ENCODE data around the gene RPGRIP1L. TPM values are rescaled to one million over a fixed set of nuclear protein-coding genes. Genes with fewer than 3 reads are reported as not detected.

The RPGRIP1L gene
- total and polyA plus RNA-seq, 2 donors (not counting 1 experiment from before 2014, with no cell fraction given): 7.4 to 13.0 TPM

DNA sequence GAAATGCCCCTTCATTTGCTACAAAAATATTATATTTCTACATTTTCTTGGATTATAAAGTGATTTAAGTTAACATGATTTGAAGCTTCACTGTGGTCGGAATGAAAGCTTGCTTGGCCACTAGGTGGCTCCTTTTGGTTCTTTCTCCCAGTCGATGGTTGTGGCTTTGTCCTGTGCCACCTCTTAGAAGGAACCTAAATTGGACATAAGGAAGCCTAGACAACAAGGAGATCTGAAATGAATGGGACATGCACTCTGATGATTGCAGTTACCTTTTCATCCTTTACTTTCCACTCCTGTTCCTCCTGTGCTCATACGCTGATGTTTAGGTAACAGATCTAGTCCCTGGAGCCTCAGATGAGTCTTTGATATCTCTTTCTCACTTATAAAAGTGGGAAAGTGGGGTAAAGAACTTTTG lies 39.5 kb upstream of the RPGRIP1L start:
- Histone ChIP-seq H3K4me3 (replicated peaks in 1 of 4; ENCODE audit: control extremely low read depth in 1 of 4, insufficient read depth in 1 of 4, low read depth in 3 of 4, low read length in 4 of 4) (no peak overlapping the region), H3K9me3 (ENCODE audit: control insufficient read depth, insufficient read depth, low read depth, low read length) (no peaks in the 10 kb centered on the region), H4K20me1 (ENCODE audit: control insufficient read depth, extremely low read depth, insufficient read depth, low read length) (no peaks in the 10 kb centered on the region), H3K4me1 (ENCODE audit: control insufficient read depth, extremely low read depth, insufficient read depth, low read length) (peaks cover 2% of the 10 kb centered on the region), H3K4me2 (ENCODE audit: extremely low read depth, insufficient read depth, low read length) (no peak overlapping the region), H3K9ac (ENCODE audit: insufficient read depth, low read length) (no peak overlapping the region), H3K36me3 (ENCODE audit: control insufficient read depth, insufficient read depth, low read length) (no peaks in the 10 kb centered on the region), H3K27me3 (ENCODE audit: control insufficient read depth, insufficient read depth, low read length) (no peaks in the 10 kb centered on the region), H3K79me2 (ENCODE audit: control insufficient read depth, insufficient read depth, low read length) (peaks cover 6% of the 10 kb centered on the region), H2AFZ (ENCODE audit: low read length) (no peak overlapping the region), H3K27ac (ENCODE audit: insufficient read depth, low read length) (no peak overlapping the region)
- DNase-seq (ENCODE audit: low read depth in 2 of 2): peak in 1 of 2 donors; percentile 37
- TF ChIP-seq, protein P1, sequence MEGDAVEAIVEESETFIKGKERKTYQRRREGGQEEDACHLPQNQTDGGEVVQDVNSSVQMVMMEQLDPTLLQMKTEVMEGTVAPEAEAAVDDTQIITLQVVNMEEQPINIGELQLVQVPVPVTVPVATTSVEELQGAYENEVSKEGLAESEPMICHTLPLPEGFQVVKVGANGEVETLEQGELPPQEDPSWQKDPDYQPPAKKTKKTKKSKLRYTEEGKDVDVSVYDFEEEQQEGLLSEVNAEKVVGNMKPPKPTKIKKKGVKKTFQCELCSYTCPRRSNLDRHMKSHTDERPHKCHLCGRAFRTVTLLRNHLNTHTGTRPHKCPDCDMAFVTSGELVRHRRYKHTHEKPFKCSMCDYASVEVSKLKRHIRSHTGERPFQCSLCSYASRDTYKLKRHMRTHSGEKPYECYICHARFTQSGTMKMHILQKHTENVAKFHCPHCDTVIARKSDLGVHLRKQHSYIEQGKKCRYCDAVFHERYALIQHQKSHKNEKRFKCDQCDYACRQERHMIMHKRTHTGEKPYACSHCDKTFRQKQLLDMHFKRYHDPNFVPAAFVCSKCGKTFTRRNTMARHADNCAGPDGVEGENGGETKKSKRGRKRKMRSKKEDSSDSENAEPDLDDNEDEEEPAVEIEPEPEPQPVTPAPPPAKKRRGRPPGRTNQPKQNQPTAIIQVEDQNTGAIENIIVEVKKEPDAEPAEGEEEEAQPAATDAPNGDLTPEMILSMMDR (conservative IDR thresholded peaks at IDR 0.05 in 1 of 2, IDR thresholded peaks at IDR 0.05 in 1 of 2; ENCODE audit: low read depth in 1 of 2, low read length in 2 of 2): peak; percentile 48 to 74
- no peak for TF ChIP-seq EZH2 (IDR thresholded peaks at IDR 0.05; ENCODE audit: low read length, missing control alignments)

DNA sequence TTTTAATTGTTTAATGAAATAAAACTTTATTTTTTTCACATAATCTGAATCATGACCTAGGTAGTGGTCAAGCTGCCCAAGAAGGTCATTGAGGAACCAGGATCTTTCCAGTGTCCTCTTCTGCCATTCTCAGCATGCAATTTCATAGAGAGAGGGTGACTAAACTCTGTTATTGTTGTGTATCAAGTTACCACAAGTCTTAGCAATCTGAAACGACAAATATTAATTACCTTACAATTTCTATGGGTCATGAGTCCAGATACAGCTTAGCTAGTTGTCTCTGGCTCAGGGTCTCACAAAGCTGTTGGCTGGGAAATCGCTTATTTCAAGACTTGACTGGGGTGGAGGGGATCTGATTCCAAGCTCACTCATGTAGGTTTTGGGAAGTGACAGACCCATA lies 37.9 kb upstream of the RPGRIP1L start:
- H3K4me1 ChIP-seq (ENCODE audit: control insufficient read depth, extremely low read depth, insufficient read depth, low read length): peaks cover 2% of the 10 kb centered on the region
- H3K9ac ChIP-seq (ENCODE audit: insufficient read depth, low read length): no peak overlapping the region
- H3K27ac ChIP-seq (ENCODE audit: insufficient read depth, low read length): no peak overlapping the region
- no peaks in the 10 kb centered on the region for H3K27me3 ChIP-seq (ENCODE audit: control insufficient read depth, insufficient read depth, low read length)
- peaks cover 4% of the 10 kb centered on the region for H3K79me2 ChIP-seq (ENCODE audit: control insufficient read depth, insufficient read depth, low read length)
- peak in 1 of 2 donors; percentile 17 for DNase-seq (ENCODE audit: low read depth in 2 of 2)
- H3K36me3 ChIP-seq (ENCODE audit: control insufficient read depth, insufficient read depth, low read length): no peaks in the 10 kb centered on the region
- H3K9me3 ChIP-seq (ENCODE audit: control insufficient read depth, insufficient read depth, low read depth, low read length): no peaks in the 10 kb centered on the region
- H3K4me2 ChIP-seq (ENCODE audit: extremely low read depth, insufficient read depth, low read length): no peak overlapping the region
- H4K20me1 ChIP-seq (ENCODE audit: control insufficient read depth, extremely low read depth, insufficient read depth, low read length): no peaks in the 10 kb centered on the region
- H3K4me3 ChIP-seq (replicated peaks in 1 of 4; ENCODE audit: control extremely low read depth in 1 of 4, insufficient read depth in 1 of 4, low read depth in 3 of 4, low read length in 4 of 4): no peak overlapping the region
- TF ChIP-seq, protein P1 (conservative IDR thresholded peaks at IDR 0.05 in 1 of 2, IDR thresholded peaks at IDR 0.05 in 1 of 2; ENCODE audit: low read depth in 1 of 2, low read length in 2 of 2): no peak
- no peak for TF ChIP-seq EZH2 (IDR thresholded peaks at IDR 0.05; ENCODE audit: low read length, missing control alignments)
- no peak overlapping the region for H2AFZ ChIP-seq (ENCODE audit: low read length)

DNA sequence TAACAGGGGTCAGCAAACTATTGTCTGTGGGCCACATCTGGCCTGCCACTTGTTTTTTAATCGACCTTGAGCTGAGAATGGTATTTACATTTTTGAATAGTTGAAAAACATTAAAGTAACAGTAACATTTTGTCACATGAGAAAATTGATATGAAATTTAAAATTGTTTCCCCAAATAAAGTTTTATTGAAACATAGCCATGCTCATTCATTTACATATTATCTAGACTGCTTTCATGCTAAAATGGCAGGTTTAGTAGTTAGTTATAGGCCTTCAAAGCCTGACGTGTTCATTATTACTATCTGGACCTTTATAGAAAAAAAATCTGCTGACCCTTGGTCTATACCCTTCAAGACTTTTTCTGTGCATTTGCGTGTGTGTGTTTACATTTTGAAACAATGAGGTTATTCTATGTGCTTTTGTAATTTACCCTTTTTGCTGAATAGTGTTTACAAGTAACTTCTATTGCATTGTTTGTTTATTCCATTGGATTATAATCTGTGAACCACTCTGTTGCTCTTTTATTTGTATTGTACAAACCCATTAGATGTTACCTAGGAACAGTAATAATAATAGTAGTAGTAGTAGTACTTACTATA lies 37.4 kb upstream of the RPGRIP1L start:
- DNase-seq (ENCODE audit: low read depth in 2 of 2): no peak
- H3K4me2 ChIP-seq (ENCODE audit: extremely low read depth, insufficient read depth, low read length): no peak overlapping the region
- no peaks in the 10 kb centered on the region for H3K27me3 ChIP-seq (ENCODE audit: control insufficient read depth, insufficient read depth, low read length)
- no peaks in the 10 kb centered on the region for H3K9me3 ChIP-seq (ENCODE audit: control insufficient read depth, insufficient read depth, low read depth, low read length)
- no peak overlapping the region for H2AFZ ChIP-seq (ENCODE audit: low read length)
- peaks cover under 1% of the 10 kb centered on the region for H3K4me1 ChIP-seq (ENCODE audit: control insufficient read depth, extremely low read depth, insufficient read depth, low read length)
- H3K9ac ChIP-seq (ENCODE audit: insufficient read depth, low read length): no peak overlapping the region
- H3K79me2 ChIP-seq (ENCODE audit: control insufficient read depth, insufficient read depth, low read length): peaks cover 1% of the 10 kb centered on the region
- H3K27ac ChIP-seq (ENCODE audit: insufficient read depth, low read length): no peak overlapping the region
- H3K4me3 ChIP-seq (replicated peaks in 1 of 4; ENCODE audit: control extremely low read depth in 1 of 4, insufficient read depth in 1 of 4, low read depth in 3 of 4, low read length in 4 of 4): no peak overlapping the region
- H3K36me3 ChIP-seq (ENCODE audit: control insufficient read depth, insufficient read depth, low read length): no peaks in the 10 kb centered on the region
- no peaks in the 10 kb centered on the region for H4K20me1 ChIP-seq (ENCODE audit: control insufficient read depth, extremely low read depth, insufficient read depth, low read length)
- TF ChIP-seq EZH2 (IDR thresholded peaks at IDR 0.05; ENCODE audit: low read length, missing control alignments): no peak
- TF ChIP-seq, protein P1 (conservative IDR thresholded peaks at IDR 0.05 in 1 of 2, IDR thresholded peaks at IDR 0.05 in 1 of 2; ENCODE audit: low read depth in 1 of 2, low read length in 2 of 2): no peak

Measured in fibroblast of lung (primary cell).